Activated naive CD4-positive, alpha-beta T cell treated with Interleukin-2 at 50 U/mL for 16 hours (primary cell): Measurements from ENCODE around the gene BCAR3.

Experiments
- DNase-seq: peaks from one replicate; pipeline ENCODE4 v3.0.0-alpha.2; 2020

The BCAR3 gene

GRCh38 chr1:93635614-93636543 is 45.8 kb downstream of the BCAR3 start:
- no peak for DNase-seq

DNA sequence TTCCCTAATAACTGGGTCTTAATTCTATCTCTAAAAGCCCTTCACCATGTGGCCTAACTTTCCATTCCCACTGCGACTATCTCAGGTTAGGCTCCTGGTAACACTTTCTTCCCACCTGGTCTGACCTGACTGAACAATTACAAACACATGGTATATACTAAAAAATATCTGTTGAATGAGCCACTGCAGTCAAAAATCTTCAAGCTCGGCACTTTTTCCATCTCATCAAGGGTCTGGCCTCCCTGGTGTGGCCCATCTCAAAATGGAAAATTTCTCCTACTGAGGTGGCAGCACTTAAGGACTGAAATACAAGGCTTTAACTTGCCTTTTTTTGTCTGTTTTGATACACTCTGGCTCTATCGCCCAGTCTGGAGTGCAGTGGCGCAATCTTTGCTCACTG is 48.3 kb downstream of the BCAR3 start:
- DNase-seq, result no peak

DNA sequence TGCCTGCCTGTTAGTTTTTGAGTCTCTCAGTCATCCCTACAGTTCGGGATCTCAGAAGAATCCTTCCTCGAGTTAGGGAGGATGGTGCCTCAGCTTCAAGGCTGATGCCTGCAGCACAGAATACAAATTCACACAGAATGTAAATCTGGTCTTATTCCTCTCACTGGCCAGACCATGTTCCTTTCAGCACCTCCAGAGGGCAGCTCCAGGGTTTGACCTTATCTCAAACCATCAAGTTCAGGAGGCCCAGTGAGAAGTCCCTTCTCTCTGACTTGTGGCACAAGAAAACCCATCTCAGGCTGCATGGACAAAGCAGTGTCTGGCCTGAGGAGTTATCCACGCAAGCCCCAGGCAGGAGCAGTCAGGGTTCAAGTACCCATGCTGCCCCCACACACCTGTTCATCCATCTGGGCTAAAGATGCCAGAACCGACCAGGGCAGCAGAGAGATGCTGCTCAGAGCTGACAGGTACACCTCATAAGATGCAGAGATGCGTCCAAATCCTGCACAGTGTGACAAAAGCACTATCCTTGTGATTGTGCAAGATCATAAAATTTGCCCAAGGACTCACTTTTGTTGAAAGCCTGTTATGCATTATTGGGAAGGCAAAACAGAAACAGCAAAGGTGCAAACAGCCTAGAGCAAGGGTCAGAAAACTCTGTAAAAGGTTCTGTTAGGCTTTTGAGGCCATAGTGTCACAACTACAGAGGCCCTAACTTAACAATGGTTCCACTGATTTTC is 49.8 kb downstream of the BCAR3 start:
- no peak for DNase-seq

- no peak for DNase-seq
Observed at GRCh38 chr1:93630168-93630567, 51.5 kb downstream of the BCAR3 start.

DNA sequence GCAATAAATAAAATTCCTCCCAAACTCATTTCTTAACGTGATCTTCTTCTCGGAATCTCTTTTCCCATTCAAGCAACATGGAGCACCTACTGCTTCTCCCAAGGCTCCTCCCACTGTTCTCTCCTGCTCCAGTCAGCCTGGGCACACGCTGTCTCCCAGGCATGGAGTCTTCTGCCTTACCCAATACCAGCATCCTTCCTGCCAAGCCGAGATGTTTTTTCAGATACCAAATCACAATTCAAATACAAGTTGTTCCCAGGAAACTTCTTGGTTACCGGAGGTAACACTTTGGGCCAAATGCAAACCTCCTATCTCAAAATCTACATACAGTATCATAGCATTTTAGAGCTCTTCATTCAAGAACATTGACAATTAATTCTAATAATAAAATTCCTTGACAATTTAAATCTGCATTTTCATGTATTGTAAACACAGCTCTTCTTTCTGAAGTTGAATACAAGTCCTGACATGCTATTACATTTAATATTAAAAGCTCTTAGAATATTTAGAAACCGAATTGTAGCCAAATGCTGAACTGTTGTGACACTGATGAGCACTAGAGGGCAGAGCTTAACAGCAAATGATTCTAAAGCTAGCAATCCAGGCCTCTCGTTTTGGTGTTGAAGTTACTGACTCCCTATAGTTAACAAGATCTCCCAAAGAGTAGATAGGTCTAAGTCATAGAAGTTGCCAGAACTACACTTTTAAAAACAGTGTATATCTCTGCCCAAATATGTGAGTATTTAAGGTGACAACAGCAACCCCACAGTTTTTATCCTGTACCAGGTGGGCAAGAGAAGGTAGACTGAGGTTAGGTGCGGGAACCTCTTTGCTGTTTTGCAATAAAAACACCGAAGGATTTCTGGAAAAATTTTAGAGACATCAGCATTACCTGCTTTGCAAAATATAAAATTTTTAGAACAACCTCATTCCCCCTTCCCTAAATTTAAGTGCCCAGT is 52.3 kb downstream of the BCAR3 start:
- peak; percentile 34 for DNase-seq

- DNase-seq, result no peak
Observed at GRCh38 chr1:93628681-93629080, 53.0 kb downstream of the BCAR3 start.

DNA sequence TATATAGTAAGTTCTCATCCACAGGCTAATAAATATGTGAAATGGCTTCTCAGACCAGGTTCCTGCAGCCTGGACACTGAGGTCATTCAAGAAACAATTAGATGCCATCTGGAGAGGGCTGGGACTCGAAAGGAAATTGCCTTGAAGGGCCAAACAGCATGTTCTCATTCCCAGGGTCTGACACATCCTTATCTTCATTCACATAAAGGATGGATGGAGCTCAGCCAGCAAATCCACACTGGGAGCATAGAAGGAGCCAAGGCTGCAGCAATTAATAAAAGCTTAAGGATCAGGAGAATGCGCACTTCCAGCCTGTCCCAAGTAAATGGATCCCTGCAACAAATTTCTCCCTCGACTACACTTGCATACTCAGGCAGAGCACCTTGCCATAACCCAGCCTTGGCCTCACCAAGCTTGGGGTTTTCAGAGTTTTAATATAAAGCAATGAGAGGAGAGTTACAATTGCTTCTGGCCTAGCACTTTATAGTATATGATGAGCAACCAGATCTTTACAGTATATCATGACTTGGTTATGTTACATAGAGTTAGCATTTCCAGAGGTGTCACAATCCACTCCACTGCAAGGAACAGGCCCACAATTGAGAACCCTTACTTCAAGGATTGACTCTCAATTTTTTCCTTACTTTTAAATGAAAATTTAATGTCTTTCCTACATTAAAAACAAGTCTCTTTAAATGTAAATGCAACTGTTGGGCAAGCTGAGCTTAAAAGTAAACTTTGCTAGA is 55.9 kb downstream of the BCAR3 start:
- no peak for DNase-seq

DNA sequence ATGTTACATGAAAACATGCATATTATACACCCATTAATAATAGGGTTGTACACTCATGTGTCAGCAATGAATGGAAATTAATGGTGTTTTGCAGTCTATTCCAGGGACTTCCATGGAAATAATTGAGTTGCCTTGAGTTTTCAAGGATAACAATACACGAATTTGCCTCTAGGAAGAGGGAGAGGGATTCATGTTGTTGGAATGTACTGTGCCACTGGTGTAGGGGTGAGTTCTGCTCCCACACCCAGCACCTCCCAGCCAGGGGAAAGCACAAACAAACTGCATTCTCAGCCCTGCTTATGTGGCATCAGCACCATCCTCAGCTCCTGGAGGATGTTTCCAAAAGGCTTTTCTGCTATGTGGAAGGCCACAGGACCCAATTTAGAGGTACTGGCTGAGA is 57.8 kb downstream of the BCAR3 start:
- no peak for DNase-seq

DNA sequence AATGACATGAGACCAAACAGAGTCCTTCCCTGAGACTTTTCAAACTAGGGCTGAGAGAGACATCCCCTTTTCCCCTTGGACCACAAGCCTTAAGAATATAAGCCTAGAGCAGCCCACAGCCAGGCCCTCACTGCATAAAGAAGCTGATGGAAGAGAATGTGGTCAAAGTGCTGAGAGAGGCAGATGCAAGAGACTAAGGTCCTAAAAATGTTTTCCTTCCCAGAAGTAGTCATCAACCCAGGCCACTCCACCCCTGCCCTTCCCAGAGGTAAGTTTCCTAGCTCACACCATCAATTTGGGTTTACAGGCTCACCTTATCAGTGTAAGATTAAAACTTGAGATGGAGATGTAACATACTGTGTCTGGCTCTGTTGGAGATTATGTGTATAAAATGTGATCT is 58.2 kb downstream of the BCAR3 start:
- DNase-seq, result no peak

GRCh38 chr1:93621246-93621645 is 60.4 kb downstream of the BCAR3 start:
- DNase-seq, result no peak

- DNase-seq, result no peak
Observed at GRCh38 chr1:93620841-93621210, 60.8 kb downstream of the BCAR3 start.

GRCh38 chr1:93620172-93620840 is 61.3 kb downstream of the BCAR3 start:
- no peak for DNase-seq

GRCh38 chr1:93619507-93620171 is 62.0 kb downstream of the BCAR3 start:
- DNase-seq, result no peak

GRCh38 chr1:93617670-93618499 is 63.8 kb downstream of the BCAR3 start:
- no peak for DNase-seq

- no peak for DNase-seq
Observed at GRCh38 chr1:93616996-93617669, 64.5 kb downstream of the BCAR3 start.

GRCh38 chr1:93616221-93616995 is 65.2 kb downstream of the BCAR3 start:
- no peak for DNase-seq

DNA sequence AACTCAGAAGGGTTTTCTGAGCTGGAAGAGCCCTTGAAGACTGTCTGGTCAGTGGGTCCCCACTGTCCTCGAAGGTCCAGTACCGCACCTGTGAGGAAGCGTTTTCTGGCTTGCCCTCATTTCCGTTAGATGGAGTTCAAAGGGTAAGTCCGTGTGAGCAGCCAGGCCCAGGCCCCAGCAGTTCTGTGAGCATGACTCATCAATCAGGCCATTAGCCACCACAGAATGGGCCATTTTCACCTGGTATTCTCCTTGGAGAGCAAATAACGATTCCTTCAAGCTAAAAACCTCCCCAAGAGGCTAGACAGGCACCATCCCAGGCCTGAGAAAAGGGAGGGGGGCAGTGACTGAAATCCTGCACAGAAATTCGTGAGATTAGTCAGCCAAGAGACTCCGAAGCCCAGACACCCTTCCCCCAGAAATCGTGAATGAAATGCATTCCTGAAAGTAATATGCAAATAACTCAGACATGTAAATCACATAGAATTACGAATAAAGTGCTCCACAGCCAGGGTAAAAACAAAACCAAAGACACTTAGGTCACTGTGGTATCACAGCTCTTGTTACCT is 66.0 kb downstream of the BCAR3 start:
- peak; percentile 71 for DNase-seq

- DNase-seq, result peak; percentile 66
Observed at GRCh38 chr1:93614986-93615581, 66.6 kb downstream of the BCAR3 start.
